ENCODE results near the gene HCN3. TPM values are rescaled to one million over a fixed set of nuclear protein-coding genes. Genes with fewer than 3 reads are reported as not detected.
A peak's percentile ranks its signal among the peaks of the same experiment; 100 is the strongest.

Gene HCN3
- total and polyA plus RNA-seq, 2 donors (not counting 1 experiment from before 2014, with no cell fraction given): 6.2 to 9.2 TPM

DNA sequence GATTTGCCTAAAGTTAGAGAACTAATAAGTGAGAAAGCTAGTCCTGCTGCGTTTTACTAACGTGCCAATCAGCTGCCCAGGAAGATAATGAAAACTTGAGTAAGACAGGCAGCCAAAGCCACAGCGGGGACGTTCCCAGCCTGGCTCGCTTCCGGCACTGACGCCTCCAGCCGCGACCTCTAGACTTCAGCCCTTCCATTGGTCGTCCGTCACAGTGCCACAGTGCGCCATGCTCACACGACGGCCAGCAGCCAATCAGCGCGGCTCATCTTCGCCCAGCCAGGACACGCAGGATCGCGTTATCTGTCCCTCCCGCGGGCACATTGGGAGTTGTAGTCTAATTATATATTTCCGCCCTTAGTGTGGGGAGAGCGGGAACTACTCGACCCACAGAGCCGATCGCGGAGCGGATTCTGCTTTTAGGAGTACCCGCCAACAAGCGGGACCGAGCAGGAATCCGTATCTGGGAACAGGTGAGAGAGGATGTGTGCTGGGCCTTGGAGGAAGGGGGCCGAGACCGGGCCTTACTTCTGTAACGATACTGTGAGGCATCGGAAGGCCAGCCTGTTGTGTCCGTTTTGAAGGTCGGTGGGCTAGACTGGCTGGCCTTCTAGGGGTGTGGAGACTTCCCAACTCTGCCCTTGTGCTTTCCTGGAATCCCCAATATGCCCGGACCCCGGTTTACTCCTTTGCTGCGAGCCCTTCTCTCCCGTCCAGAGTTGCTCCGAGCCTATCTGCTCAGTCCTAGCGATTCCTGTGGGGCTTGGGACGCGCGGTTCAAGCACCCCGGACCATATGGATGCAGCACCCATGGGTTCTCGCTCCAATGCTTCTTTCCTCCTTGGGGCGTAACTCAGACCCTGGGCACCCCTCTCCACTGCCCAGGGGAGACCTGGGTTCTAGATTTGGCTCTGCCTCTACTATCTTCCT, 31.5 kb downstream of the HCN3 start, which contains the start of gene FDPS:
FDPS (plus strand) TSS at position 374 of the 930 bp plus-strand sequence. CDS start 924 bp downstream, outside the sequence.
- Mint-ChIP-seq H3K9me3 (ENCODE audit: insufficient read depth) (no peaks in the 10 kb centered on the region), H3K27ac (peak within 1 kb of the TSS; percentile 93), H3K27me3 (no peaks in the 10 kb centered on the region), H3K4me1 (peaks cover 27% of the 10 kb centered on the region), H3K4me3 (peak within 1 kb of the TSS; percentile 93)
- H3K27me3 ChIP-seq (replicated peaks in 1 of 4; ENCODE audit: control extremely low read depth in 1 of 4, control insufficient read depth in 3 of 4, insufficient read depth in 4 of 4, low read length in 3 of 4): no peaks in the 10 kb centered on the region
- H3K79me2 ChIP-seq (ENCODE audit: control insufficient read depth, insufficient read depth, low read length): peaks cover 37% of the 10 kb centered on the region
- peak within 1 kb of the TSS; percentile 91 for H2AFZ ChIP-seq (ENCODE audit: insufficient read depth, low read depth, low read length, poor library complexity, severe bottlenecking)
- ChIA-PET CTCF (interaction anchor here (0.7 to 5.0 kb wide), 7 partner anchors 12 to 610 kb away, joined by 3 to 46 read pairs (median 6); partner anchors contain the start of genes CLK2, RUSC1 and SCAMP3), POLR2A (interaction anchor here (0.7 to 1.4 kb wide), 5 partner anchors 15 to 674 kb away, joined by 3 to 4 read pairs (median 3); partner anchors contain the start of genes CLK2 and SCAMP3)
- H3K4me3 ChIP-seq (ENCODE audit: control extremely low read depth in 1 of 5, extremely low read depth in 1 of 5, insufficient read depth in 1 of 5, low read depth in 2 of 5, low read length in 4 of 5): peak within 1 kb of the TSS; percentile 62 to 100 (median 88)
- peaks cover 0 to 2% (median 0%) of the 10 kb centered on the region in 3 donors for H3K9me3 ChIP-seq (ENCODE audit: control extremely low read depth in 1 of 3, control insufficient read depth in 2 of 3, insufficient read depth in 1 of 3, low read length in 2 of 3)
- 0% methylated on average over 51 of the region's 51 CpGs for WGBS (ENCODE audit: insufficient coverage)
- H3K4me2 ChIP-seq (replicated peaks; ENCODE audit: low read depth, low read length, poor library complexity, severe bottlenecking): peak within 1 kb of the TSS; percentile 95
- DNase-seq (peak; percentile 99), ATAC-seq (ENCODE audit: low read depth) (peak; percentile 99)
- H3K9ac ChIP-seq (ENCODE audit: low read length): peak within 1 kb of the TSS; percentile 95
- intact Hi-C loops (cut with micrococcal nuclease): loop anchor here (1.0 to 5.0 kb wide), 6 partner anchors 15 to 549 kb away; partner anchors contain the start of genes CLK2, DAP3, GON4L and HCN3
- no peaks in the 10 kb centered on the region for H3K36me3 ChIP-seq (replicated peaks in 1 of 2; ENCODE audit: control extremely low read depth in 1 of 2, control insufficient read depth in 1 of 2, extremely low read depth in 1 of 2, insufficient read depth in 2 of 2, low read length in 1 of 2)
- no peaks in the 10 kb centered on the region for H4K20me1 ChIP-seq (ENCODE audit: control insufficient read depth, insufficient read depth, low read length, poor library complexity, severe bottlenecking)
- H3K4me1 ChIP-seq (ENCODE audit: control insufficient read depth in 2 of 2, insufficient read depth in 2 of 2, low read length in 2 of 2): peaks cover 10 to 23% of the 10 kb centered on the region in 2 donors
- H3K27ac ChIP-seq (ENCODE audit: low read length in 2 of 2): peak within 1 kb of the TSS; percentile 91 to 94
- TF ChIP-seq, protein P1, sequence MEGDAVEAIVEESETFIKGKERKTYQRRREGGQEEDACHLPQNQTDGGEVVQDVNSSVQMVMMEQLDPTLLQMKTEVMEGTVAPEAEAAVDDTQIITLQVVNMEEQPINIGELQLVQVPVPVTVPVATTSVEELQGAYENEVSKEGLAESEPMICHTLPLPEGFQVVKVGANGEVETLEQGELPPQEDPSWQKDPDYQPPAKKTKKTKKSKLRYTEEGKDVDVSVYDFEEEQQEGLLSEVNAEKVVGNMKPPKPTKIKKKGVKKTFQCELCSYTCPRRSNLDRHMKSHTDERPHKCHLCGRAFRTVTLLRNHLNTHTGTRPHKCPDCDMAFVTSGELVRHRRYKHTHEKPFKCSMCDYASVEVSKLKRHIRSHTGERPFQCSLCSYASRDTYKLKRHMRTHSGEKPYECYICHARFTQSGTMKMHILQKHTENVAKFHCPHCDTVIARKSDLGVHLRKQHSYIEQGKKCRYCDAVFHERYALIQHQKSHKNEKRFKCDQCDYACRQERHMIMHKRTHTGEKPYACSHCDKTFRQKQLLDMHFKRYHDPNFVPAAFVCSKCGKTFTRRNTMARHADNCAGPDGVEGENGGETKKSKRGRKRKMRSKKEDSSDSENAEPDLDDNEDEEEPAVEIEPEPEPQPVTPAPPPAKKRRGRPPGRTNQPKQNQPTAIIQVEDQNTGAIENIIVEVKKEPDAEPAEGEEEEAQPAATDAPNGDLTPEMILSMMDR (IDR thresholded peaks at IDR 0.05): no peak
- no peak for TF ChIP-seq EZH2 (IDR thresholded peaks at IDR 0.05; ENCODE audit: borderline replicate concordance, insufficient read depth, low read depth, low read length, poor library complexity, severe bottlenecking)
